NB4 (cell line): Measurements from ENCODE around the gene SERPINH1.

Experiments
- CTCF ChIP-seq: IDR thresholded peaks from one replicate; pipeline ENCODE4 v1.5.1; 2012; ENCODE audit warnings: low read depth, low read length
- MYC ChIP-seq: IDR thresholded peaks from 2 replicates; pipeline ENCODE4 v1.6.1; 2011; ENCODE audit warnings: low read depth, low read length
- POLR2A ChIP-seq: IDR thresholded peaks from 2 replicates; pipeline ENCODE4 v1.6.1; 2011; ENCODE audit warnings: mild to moderate bottlenecking; ENCODE audit not compliant: insufficient read length; ENCODE audit errors: extremely low read depth

DNA sequence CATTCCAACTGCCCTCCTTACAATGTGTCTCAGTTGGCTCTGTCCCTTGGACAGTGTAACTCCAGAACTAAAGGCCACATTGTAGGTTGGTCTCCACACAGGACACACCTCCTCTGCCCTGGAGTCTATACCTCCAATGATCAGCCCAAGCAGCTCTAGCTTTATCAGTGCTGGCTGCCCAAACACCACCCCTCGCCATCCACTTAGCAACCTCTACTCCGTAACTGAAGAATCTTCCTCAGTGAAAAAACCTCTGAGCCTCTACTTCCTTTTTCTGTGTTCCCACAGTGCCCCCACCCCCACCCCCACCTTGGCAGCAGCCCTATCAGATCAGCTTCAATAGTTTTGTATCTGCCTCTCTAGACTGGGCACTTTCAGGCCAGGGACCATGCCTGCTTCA, 33.4 kb downstream of the SERPINH1 start:
- TF ChIP-seq POLR2A: no peak
- TF ChIP-seq CTCF: no peak
- no peak for TF ChIP-seq MYC
